Measurements from ENCODE around the gene TMC1.

DNA sequence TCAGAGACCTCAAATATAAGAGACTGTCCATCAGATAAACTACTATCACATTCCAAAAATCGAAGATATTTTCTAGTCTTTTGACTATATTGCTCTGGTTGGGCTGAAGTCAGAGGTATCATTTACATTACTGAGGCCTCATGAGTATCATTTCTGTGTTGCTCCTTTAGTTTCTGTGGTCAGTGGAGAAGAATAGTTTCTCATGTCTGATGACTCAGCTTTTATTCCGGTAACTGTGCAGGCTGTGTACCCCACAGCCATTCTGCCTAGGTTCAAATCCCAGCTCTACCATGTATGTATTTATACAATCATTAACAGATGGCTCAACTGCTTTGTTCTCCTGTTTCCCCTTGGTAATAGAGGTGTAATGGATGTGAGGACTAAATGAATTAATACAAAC lies 252.2 kb downstream of the TMC1 start:
- TF ChIP-seq, protein P1, sequence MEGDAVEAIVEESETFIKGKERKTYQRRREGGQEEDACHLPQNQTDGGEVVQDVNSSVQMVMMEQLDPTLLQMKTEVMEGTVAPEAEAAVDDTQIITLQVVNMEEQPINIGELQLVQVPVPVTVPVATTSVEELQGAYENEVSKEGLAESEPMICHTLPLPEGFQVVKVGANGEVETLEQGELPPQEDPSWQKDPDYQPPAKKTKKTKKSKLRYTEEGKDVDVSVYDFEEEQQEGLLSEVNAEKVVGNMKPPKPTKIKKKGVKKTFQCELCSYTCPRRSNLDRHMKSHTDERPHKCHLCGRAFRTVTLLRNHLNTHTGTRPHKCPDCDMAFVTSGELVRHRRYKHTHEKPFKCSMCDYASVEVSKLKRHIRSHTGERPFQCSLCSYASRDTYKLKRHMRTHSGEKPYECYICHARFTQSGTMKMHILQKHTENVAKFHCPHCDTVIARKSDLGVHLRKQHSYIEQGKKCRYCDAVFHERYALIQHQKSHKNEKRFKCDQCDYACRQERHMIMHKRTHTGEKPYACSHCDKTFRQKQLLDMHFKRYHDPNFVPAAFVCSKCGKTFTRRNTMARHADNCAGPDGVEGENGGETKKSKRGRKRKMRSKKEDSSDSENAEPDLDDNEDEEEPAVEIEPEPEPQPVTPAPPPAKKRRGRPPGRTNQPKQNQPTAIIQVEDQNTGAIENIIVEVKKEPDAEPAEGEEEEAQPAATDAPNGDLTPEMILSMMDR (IDR thresholded peaks at IDR 0.05; ENCODE audit: low read depth, low read length, poor library complexity, severe bottlenecking): no peak
- no peak for TF ChIP-seq EZH2phosphoT487 (IDR thresholded peaks at IDR 0.05; ENCODE audit: borderline replicate concordance, low read length)
